Naive thymus-derived CD8-positive, alpha-beta T cell (primary cell): ENCODE results near the gene HADH. TPM values are rescaled to one million over a fixed set of nuclear protein-coding genes. Genes with fewer than 3 reads are reported as not detected.
"Not testable (repeated sequence)": the region's sequence is repeated elsewhere in the genome, so short reads cannot be mapped to it uniquely, and the experiment has no call there.

ENCODE experiments used
- ATAC-seq, 2 donors: fragments of 150-1000 bp; cut with Tn5 transposase in 1 of 2; sonication (Bioruptor Pico), chemical (Tn5 transposase) in 1 of 2; 1 replicate in 1 of 2; 2 replicates in 1 of 2; pipeline ENCODE4 v1.10.0; 2021; ENCODE audit warnings: mild to moderate bottlenecking in 2 of 2, moderate library complexity in 2 of 2
- POLR2A ChIA-PET: fragments of 350-600 bp; sonication (Branson Sonifier 250); formaldehyde crosslinking; loops from one replicate; lab custom pipeline; 2021; ENCODE audit warnings: antibody characterized with exemption; lab: Charles Lee
- DNase-seq, 10 donors: peaks; one replicate each; pipeline versions ENCODE4 v3.0.0 to v3.0.0-alpha.2; 2020 to 2022
- H3K27ac Mint-ChIP-seq, 10 donors: one replicate each; pipeline ENCODE4 v1.8.0; 2020 to 2022; ENCODE audit warnings: mild to moderate bottlenecking in 10 of 10, mixed read lengths in 10 of 10, moderate library complexity in 4 of 10, inconsistent platforms in 1 of 10
- H3K27me3 Mint-ChIP-seq, 5 donors: one replicate each; pipeline ENCODE4 v1.8.0; 2021 to 2022; ENCODE audit warnings: mixed read lengths in 5 of 5
- H3K36me3 Mint-ChIP-seq, 3 donors: one replicate each; pipeline ENCODE4 v1.8.0; 2020 to 2022; ENCODE audit warnings: mixed read lengths in 3 of 3, mild to moderate bottlenecking in 2 of 3, inconsistent platforms in 1 of 3
- H3K4me1 Mint-ChIP-seq, 4 donors: one replicate each; pipeline ENCODE4 v1.8.0; 2021 to 2022; ENCODE audit warnings: mixed read lengths in 4 of 4
- H3K4me3 Mint-ChIP-seq, 10 donors: one replicate each; pipeline ENCODE4 v1.8.0; 2020 to 2022; ENCODE audit warnings: mild to moderate bottlenecking in 10 of 10, mixed read lengths in 10 of 10, moderate library complexity in 6 of 10, inconsistent platforms in 1 of 10
- H3K9me3 Mint-ChIP-seq, 9 donors: one replicate each; pipeline ENCODE4 v1.8.0; 2020 to 2022; ENCODE audit warnings: mixed read lengths in 9 of 9, mild to moderate bottlenecking in 3 of 9, inconsistent platforms in 1 of 9, moderate library complexity in 1 of 9
- polyA plus RNA-seq, 3 donors: library from polyadenylated mRNA; unstranded; fragments of 300-500 nt; fragmentation: Illumina TruSeq; gene quantifications; one replicate each; pipeline ENCODE4 v1.2.3, GENCODE V29; 2021
- total RNA-seq, 8 experiments: library from RNA in 2 of 8; stranded (reverse) in 2 of 8; gene quantifications; one replicate each; pipeline ENCODE4 v1.2.3 and lab custom pipeline; 2021 to 2026

HADH gene
- total RNA-seq (10 to 100 TPM; 22.5 to 23.1 TPM), polyA plus RNA-seq (10 to 100 TPM; 36.0 to 42.2 (median 37.7) TPM), total RNA-seq (lab: John Stamatoyannopoulos, UW) (20.1 to 32.8 (median 25.1) reads per million in 6 experiments)

DNA sequence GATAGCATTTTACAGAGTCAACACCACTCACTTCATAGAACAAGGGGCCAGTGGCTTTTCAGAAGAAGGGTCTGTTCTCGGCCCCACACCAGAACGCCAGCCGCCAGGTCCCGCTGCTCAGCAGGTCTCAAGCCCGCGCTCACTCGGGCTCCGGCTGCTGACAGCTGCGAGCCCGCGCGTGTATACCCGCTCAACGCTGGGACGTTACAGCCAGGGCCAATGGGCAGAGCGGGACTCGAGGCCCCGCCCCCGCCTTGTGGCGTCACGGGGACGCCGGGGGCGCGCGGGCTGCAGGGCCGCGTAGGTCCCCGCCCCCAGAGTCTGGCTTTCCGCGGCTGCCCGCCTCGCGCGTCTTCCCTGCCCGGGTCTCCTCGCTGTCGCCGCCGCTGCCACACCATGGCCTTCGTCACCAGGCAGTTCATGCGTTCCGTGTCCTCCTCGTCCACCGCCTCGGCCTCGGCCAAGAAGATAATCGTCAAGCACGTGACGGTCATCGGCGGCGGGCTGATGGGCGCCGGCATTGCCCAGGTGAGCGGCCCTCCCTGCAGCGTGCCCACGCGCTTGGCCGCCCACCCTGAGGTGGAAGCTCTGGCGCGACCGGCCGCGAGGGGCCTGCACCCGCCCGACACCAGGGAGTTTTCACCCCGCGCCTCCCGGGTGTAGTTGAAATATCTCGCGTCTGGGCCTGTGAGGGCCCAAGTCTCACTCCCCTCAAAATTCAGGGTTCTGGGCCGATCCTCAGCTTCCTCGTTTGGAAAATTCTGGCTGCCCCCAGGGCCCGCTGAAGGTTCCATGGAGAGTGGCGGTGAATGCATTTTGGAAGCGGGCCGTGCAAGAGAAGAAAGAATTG is at the start of gene HADH:
Gene HADH, plus strand, starts transcription at position 353 of the 850 bp plus-strand sequence. Its CDS starts 44 bp downstream, at position 397.
- Mint-ChIP-seq H3K4me3 (peak within 1 kb of the TSS; percentile 91 to 98 (median 94)), H3K4me1 (peaks cover 22 to 68% (median 61%) of the 10 kb centered on the region in 4 donors), H3K27me3 (no peaks in the 10 kb centered on the region), H3K9me3 (no peaks in the 10 kb centered on the region), H3K36me3 (no peaks in the 10 kb centered on the region), H3K27ac (peak within 1 kb of the TSS; percentile 68 to 99 (median 95))
- ATAC-seq (peak; percentile 93 to 98), DNase-seq (peak; percentile 90 to 96 (median 95))
- POLR2A ChIA-PET, result interaction anchor here (0.6 to 1.5 kb wide), 10 partner anchors 13 to 646 kb away, joined by 3 to 5 read pairs (median 3); partner anchors contain the start of gene CYP2U1

GRCh38 chr4:107945809-107946208 is 43.9 kb upstream of the HADH start:
- no peak overlapping the region for H3K27ac Mint-ChIP-seq
- no peak overlapping the region for H3K4me3 Mint-ChIP-seq
- no peak for DNase-seq
- H3K36me3 Mint-ChIP-seq, result peaks cover 11 to 58% (median 51%) of the 10 kb centered on the region in 3 donors
- POLR2A ChIA-PET, result no interaction called here
- H3K27me3 Mint-ChIP-seq, result no peaks in the 10 kb centered on the region
- peaks cover 0 to 1% (median 0%) of the 10 kb centered on the region in 9 donors for H3K9me3 Mint-ChIP-seq
- peaks cover 0 to 1% (median 0%) of the 10 kb centered on the region in 4 donors for H3K4me1 Mint-ChIP-seq
- no peak for ATAC-seq

GRCh38 chr4:107950746-107951540 is 38.7 kb upstream of the HADH start:
- Mint-ChIP-seq H3K36me3 (peaks cover 20 to 68% (median 56%) of the 10 kb centered on the region in 3 donors), H3K27ac (peak overlapping the region in 1 of 10 donors; percentile 15)
- no peak for DNase-seq

DNA sequence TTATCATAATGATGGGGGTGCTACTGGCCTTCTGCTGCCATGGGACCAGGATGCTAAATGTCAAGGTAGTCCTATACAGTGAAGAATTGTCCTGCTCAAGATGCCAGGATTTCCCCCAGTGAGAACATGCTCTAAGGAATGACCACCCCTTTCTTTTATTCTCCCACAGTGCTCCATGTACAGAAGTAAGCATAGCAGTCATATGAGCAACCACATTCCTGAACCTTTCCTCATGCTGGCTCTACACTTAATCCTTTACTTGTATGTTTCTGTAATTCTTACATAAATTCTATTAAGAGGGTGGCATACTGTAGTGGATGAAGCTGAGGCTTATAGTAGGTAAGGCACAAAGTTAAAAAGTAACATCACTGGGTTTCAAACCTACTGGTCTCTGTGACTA is 38.1 kb upstream of the HADH start:
- POLR2A ChIA-PET, result no interaction called here
- peaks cover 21 to 63% (median 60%) of the 10 kb centered on the region in 3 donors for H3K36me3 Mint-ChIP-seq
- DNase-seq, result no peak
- no peak for ATAC-seq
- no peak overlapping the region for H3K4me3 Mint-ChIP-seq
- peaks cover 0 to 6% (median 0%) of the 10 kb centered on the region in 5 donors for H3K27me3 Mint-ChIP-seq
- no peak overlapping the region for H3K27ac Mint-ChIP-seq
- H3K9me3 Mint-ChIP-seq, result peaks cover 9 to 18% (median 14%) of the 10 kb centered on the region in 9 donors
- no peaks in the 10 kb centered on the region for H3K4me1 Mint-ChIP-seq

More at GRCh38 chr4:107950746-107951540, 38.7 kb upstream of the HADH start:
- POLR2A ChIA-PET, result no interaction called here
- ATAC-seq, result no peak
- peaks cover 0 to under 1% (median 0%) of the 10 kb centered on the region in 5 donors for H3K27me3 Mint-ChIP-seq
- no peak overlapping the region for H3K4me3 Mint-ChIP-seq
- H3K4me1 Mint-ChIP-seq, result no peaks in the 10 kb centered on the region
- H3K9me3 Mint-ChIP-seq, result peaks cover 5 to 12% (median 8%) of the 10 kb centered on the region in 9 donors

DNA sequence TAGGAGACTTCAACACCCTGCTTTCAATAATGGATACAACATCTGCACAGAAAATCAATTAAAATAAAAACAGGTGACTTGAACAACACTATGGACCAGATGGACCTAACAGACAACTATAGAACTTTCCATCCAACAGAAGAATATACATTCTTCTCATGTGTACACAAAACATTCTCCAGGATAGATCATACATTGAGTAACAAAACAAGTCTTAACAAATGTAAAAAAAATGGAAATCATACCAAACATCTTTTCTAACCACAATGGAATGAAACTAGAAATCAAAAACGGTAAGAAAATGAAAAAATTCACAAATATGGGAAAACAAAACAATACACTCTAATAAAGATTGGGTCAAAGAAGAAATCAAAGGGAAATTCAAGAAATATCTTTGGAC is 33.7 kb upstream of the HADH start:
- Mint-ChIP-seq H3K36me3 (peaks cover 22 to 37% (median 23%) of the 10 kb centered on the region in 3 donors), H3K4me3 (no peak overlapping the region), H3K9me3 (peaks cover 9 to 36% (median 23%) of the 10 kb centered on the region in 9 donors), H3K27me3 (peaks cover 0 to 11% (median 5%) of the 10 kb centered on the region in 5 donors), H3K27ac (no peak overlapping the region), H3K4me1 (no peaks in the 10 kb centered on the region)
- no peak for ATAC-seq
- POLR2A ChIA-PET, result no interaction called here
- DNase-seq, result no peak

- peaks cover 0 to 3% (median 0%) of the 10 kb centered on the region in 5 donors for H3K27me3 Mint-ChIP-seq
- peaks cover 0 to 6% (median 0%) of the 10 kb centered on the region in 3 donors for H3K36me3 Mint-ChIP-seq
- H3K9me3 Mint-ChIP-seq, result peaks cover 0 to 4% (median 1%) of the 10 kb centered on the region in 9 donors
- ATAC-seq, result no peak
- H3K4me3 Mint-ChIP-seq, result no peak overlapping the region
- no peaks in the 10 kb centered on the region for H3K4me1 Mint-ChIP-seq
- POLR2A ChIA-PET, result no interaction called here
- DNase-seq, result no peak
- no peak overlapping the region for H3K27ac Mint-ChIP-seq
Measured at GRCh38 chr4:107966903-107967302, 22.8 kb upstream of the HADH start.

- H3K36me3 Mint-ChIP-seq, H3K27ac Mint-ChIP-seq, DNase-seq, H3K27me3 Mint-ChIP-seq, H3K4me1 Mint-ChIP-seq, POLR2A ChIA-PET, ATAC-seq, H3K9me3 Mint-ChIP-seq, H3K4me3 Mint-ChIP-seq: not testable (repeated sequence)
Measured at GRCh38 chr4:107967519-107967918, 22.2 kb upstream of the HADH start.

- DNase-seq, H3K27ac Mint-ChIP-seq, H3K9me3 Mint-ChIP-seq, POLR2A ChIA-PET, H3K36me3 Mint-ChIP-seq, H3K4me3 Mint-ChIP-seq, H3K27me3 Mint-ChIP-seq, ATAC-seq, H3K4me1 Mint-ChIP-seq: not testable (repeated sequence)
Measured at GRCh38 chr4:107967921-107968320, 21.8 kb upstream of the HADH start.

- Mint-ChIP-seq H3K27ac (no peak overlapping the region), H3K4me3 (no peak overlapping the region)
Measured at GRCh38 chr4:107970063-107970798, 19.5 kb upstream of the HADH start.

DNA sequence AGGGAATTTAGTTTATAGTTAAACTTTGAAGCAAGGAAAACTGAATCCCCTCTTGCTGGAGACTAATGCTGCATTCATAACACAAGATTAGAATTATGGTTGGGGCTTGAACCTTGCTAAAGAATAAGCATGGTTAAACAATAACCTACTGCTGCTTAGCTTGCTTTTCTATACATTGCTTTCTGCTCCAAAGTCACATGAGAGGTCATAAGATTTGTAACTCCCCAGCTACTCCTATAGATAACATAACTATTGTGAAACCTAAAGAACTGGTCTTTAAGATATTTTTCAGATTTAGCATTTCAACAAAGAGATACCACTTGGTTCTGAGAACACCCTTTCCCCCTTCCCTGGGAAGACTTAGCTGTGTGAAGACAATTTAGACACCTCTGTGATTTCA is 17.1 kb upstream of the HADH start:
- Mint-ChIP-seq H3K27ac (no peak overlapping the region), H3K27me3 (peaks cover 0 to 4% (median 0%) of the 10 kb centered on the region in 5 donors), H3K4me1 (peaks cover 0 to 5% (median under 1%) of the 10 kb centered on the region in 4 donors), H3K4me3 (no peak overlapping the region), H3K36me3 (peaks cover 0 to 7% (median 0%) of the 10 kb centered on the region in 3 donors), H3K9me3 (peaks cover 0 to 4% (median under 1%) of the 10 kb centered on the region in 9 donors)
- POLR2A ChIA-PET, result no interaction called here
- no peak for DNase-seq
- no peak for ATAC-seq

More at GRCh38 chr4:107970063-107970798, 19.5 kb upstream of the HADH start:
- ATAC-seq (no peak), DNase-seq (no peak)
- H3K36me3 Mint-ChIP-seq, result peaks cover 0 to 7% (median 0%) of the 10 kb centered on the region in 3 donors
- H3K4me1 Mint-ChIP-seq, result peaks cover 0 to 5% (median under 1%) of the 10 kb centered on the region in 4 donors
- POLR2A ChIA-PET, result no interaction called here
- peaks cover 0 to 4% (median 0%) of the 10 kb centered on the region in 5 donors for H3K27me3 Mint-ChIP-seq
- H3K9me3 Mint-ChIP-seq, result peaks cover 0 to 6% (median 2%) of the 10 kb centered on the region in 9 donors

- peaks cover 0 to 1% (median 0%) of the 10 kb centered on the region in 5 donors for H3K27me3 Mint-ChIP-seq
- DNase-seq, result no peak
- H3K4me1 Mint-ChIP-seq, result peaks cover 0 to 5% (median under 1%) of the 10 kb centered on the region in 4 donors
- H3K36me3 Mint-ChIP-seq, result peaks cover 0 to 4% (median 0%) of the 10 kb centered on the region in 3 donors
- POLR2A ChIA-PET, result no interaction called here
- no peak overlapping the region for H3K27ac Mint-ChIP-seq
- H3K4me3 Mint-ChIP-seq, result no peak overlapping the region
- ATAC-seq, result no peak
- H3K9me3 Mint-ChIP-seq, result peaks cover 0 to 4% (median 0%) of the 10 kb centered on the region in 9 donors
Measured at GRCh38 chr4:107974523-107974922, 15.2 kb upstream of the HADH start.

DNA sequence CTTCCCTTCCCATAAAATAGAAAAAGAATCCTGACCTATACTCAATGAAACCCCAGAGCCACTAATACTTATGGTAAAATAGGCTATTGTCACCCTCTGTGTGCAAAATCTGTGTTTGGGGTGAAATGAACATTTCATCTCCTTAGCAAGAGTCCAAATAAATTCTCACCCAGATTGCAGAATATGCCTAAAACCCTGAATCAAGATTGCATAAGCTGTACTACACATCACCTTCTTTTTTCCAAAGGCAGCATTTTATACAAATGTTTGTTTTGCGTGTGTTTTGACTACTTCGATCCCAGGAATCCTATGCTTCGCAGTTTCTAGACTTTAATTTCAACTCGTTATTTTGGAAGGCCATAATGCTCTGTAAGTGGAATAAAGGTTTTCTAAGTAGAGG is 12.2 kb upstream of the HADH start:
- no peak overlapping the region for H3K27ac Mint-ChIP-seq

More for the DNA sequence above, 12.2 kb upstream of the HADH start:
- POLR2A ChIA-PET, result no interaction called here
- H3K36me3 Mint-ChIP-seq, result peaks cover 0 to 8% (median 0%) of the 10 kb centered on the region in 3 donors
- DNase-seq (no peak), ATAC-seq (no peak)
- H3K4me1 Mint-ChIP-seq, result peaks cover 2 to 8% (median 5%) of the 10 kb centered on the region in 4 donors
- peaks cover 0 to 12% (median 0%) of the 10 kb centered on the region in 9 donors for H3K9me3 Mint-ChIP-seq
- no peak overlapping the region for H3K4me3 Mint-ChIP-seq
- no peaks in the 10 kb centered on the region for H3K27me3 Mint-ChIP-seq
